Stimulated activated CD4-positive, alpha-beta T cell treated with anti-CD3 and anti-CD28 coated beads, TNF-alpha, amount 100 ng/mL, for 1 hour (primary cell): ENCODE data around the gene IGIP.

ENCODE experiments used
- DNase-seq, 3 donors: peaks; one replicate each; pipeline ENCODE4 v3.0.0-alpha.2; 2020; ENCODE audit warnings: low read depth in 3 of 3, low spot score in 1 of 3

IGIP gene

GRCh38 chr5:140125637-140126036, at the start of gene IGIP:
Gene IGIP, plus strand, starts transcription at chr5:140125937. Its CDS starts 2,540 bp downstream, at chr5:140128477.
- DNase-seq, result no peak

GRCh38 chr5:140076142-140076541, 49.6 kb upstream of the IGIP start:
- DNase-seq, result no peak

GRCh38 chr5:140076788-140077187, 48.9 kb upstream of the IGIP start:
- DNase-seq, result no peak

DNA sequence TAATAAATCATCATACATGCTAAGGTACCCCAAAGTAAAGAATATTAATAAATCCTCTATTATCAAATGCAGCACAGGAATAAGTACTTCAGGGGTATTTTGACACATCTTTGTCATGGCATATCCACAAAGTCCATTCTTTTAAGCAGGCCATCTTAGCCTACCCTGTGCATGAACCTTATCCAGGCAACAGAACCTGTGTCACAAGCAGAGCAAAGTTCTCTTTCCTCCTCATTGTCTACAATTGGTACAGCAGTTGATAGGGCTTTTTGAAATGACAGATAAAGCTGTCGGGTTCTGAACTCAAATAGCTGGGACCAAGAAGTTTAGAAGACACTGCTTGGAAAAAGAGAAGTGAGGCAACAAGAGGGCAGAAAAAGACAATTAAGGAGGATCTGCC, 42.6 kb upstream of the IGIP start:
- DNase-seq, result no peak

DNA sequence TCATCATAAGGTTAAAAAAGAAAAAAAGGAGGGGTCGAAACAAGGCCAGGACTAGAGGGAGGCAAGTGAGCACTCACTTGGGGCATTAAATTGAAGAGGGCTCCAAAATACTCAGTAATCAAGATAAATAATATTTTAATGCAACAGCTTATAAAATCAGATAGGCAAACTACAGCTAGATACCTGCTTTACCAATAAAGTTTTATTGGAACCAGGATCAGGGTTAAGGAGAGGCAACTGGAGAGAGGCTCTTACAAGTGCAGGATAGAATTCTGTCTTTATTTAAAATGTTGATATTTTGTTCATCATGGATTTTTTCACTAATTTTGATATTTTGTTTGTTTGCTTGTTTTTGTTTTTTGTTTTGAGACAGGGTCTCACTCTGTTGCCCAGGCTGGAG, 42.1 kb upstream of the IGIP start:
- DNase-seq, result no peak

DNA sequence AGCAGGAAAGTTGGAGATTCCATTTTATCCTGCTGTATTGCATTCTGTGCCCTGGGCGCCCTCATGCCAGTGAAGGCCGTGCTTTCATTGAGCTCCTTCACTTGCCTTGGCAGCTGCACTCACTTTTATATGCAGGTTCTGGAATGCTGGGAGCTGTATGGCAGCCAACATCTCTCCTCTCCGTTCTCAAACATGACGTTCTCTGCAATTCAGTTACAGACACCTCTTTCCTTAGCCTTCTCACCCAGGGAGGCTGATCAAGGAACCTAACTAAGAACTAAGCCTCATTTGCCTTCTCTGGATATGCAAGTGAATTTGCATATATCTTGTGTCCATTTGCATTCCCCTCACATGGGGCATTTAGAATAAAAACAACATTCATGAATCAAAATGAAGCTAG, 41.2 kb upstream of the IGIP start:
- no peak for DNase-seq

DNA sequence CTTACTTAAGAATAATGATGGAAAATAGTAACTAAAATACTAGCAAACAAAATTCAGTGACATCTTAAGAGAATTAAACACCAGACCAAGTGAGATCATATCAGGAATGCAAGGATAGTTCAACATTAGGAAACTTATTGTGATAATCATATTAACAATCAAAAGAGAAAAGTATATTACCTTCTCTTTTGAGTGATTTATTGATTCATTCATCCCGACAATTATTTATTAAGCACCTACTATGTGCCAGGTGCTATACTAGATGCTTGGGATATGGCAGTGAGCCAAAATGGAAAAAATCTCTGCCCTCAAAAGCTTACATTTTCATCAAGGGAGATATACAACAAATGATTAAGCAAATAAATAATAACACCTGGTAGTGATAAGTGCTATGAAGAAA, 35.5 kb upstream of the IGIP start:
- DNase-seq, result no peak

DNA sequence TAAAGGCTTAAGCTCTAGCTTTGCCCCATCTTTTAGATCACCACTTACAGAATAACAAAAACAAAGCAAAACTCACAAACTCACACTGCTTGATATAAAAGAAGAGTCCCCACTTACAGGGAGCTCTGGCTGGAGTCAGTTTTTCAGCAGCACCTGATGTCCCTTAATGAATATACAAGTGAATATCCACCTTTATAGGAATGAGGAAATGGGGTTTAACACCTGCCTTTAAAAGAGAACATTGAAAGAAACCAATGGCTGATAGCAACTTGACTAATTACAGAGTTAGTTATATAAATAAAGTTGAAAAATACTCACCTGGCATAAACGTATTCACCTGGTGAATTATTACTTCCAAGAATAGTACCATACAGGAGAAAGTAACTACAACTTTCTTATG, 32.6 kb upstream of the IGIP start:
- DNase-seq, result no peak

DNA sequence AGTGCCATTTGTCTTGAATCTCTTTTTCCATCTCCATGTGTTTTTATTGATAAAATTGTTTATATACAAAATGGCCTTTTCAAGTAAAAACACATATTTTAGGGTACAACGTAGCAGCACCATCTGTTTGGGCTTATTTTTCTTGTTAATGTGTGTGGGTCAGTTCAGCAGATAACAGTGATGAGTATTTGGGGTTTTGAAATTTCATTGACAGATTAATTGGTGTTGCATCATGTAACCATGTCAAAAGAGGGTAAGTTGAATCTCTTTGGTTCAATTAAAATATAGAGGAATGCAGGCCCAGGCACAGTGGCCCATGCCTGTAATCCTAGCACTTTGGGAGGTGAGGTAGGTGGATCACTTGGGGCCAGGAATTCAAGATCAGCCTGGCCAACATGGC, 31.9 kb upstream of the IGIP start:
- no peak for DNase-seq

- DNase-seq, result no peak
Measured at GRCh38 chr5:140094889-140095288, 30.8 kb upstream of the IGIP start.

- DNase-seq, result no peak
Measured at GRCh38 chr5:140101179-140101578, 24.6 kb upstream of the IGIP start.

- no peak for DNase-seq
Measured at GRCh38 chr5:140103154-140103553, 22.6 kb upstream of the IGIP start.

DNA sequence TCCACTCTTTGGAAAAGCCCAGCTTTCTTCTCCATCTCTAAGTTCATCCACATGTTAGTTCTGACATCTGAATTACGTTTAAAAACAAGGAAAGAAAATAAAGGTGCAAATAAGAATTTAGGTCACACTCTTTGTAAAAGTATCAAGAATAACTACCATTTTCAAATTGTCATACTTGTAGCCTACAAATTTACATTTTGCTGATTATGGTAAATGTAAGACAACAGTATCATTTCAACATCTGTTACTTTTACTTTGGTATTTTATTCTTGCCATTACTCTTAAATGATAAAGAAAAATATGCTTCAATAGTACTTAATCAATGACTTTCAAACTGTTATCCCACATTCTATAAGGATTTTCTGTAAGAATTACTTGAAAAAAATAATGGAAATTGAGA, 21.6 kb upstream of the IGIP start:
- no peak for DNase-seq

- no peak for DNase-seq
Measured at GRCh38 chr5:140106101-140106500, 19.6 kb upstream of the IGIP start.

GRCh38 chr5:140106805-140107311, 18.9 kb upstream of the IGIP start:
- no peak for DNase-seq

DNA sequence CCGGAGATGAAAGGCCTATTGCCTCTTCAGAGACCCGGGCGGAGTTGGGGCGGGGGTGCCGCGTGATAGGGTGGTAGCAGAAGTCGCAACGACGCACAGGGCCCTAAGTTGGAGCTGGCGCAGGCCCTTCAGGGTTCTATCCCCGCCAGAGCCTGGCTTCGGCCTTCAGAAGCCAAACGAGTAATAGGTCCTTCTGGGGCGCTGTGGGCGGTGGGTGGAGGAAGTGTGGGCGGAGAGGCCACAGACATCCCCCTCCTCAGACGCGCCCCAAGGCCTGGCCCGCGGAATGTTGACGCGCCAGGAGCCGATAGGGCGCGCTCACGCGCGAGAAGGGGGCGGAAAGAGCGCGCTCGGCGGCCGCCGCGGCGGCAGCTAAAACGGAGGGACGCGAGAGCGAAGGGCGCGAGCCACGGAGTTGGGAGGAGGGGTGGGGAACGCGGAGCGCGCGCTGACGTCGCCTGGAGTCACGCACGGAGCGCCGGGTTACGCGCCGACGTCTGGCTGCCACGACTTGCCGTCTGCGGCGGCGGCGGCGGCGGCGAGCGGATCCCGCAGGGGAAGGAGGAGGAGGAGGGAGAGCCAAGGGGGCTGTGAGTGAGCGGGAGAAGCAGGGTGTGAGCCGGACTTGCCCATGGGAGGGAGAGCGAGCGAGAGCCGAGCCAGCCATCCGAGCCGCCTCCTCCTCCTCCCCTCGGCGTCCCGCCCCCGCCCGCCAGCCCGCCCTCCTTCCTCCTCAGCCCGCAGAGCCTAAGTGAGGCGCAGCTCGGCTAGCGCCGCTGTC, 18.2 kb upstream of the IGIP start:
- DNase-seq, result peak; percentile 71 to 86 (median 80)

DNA sequence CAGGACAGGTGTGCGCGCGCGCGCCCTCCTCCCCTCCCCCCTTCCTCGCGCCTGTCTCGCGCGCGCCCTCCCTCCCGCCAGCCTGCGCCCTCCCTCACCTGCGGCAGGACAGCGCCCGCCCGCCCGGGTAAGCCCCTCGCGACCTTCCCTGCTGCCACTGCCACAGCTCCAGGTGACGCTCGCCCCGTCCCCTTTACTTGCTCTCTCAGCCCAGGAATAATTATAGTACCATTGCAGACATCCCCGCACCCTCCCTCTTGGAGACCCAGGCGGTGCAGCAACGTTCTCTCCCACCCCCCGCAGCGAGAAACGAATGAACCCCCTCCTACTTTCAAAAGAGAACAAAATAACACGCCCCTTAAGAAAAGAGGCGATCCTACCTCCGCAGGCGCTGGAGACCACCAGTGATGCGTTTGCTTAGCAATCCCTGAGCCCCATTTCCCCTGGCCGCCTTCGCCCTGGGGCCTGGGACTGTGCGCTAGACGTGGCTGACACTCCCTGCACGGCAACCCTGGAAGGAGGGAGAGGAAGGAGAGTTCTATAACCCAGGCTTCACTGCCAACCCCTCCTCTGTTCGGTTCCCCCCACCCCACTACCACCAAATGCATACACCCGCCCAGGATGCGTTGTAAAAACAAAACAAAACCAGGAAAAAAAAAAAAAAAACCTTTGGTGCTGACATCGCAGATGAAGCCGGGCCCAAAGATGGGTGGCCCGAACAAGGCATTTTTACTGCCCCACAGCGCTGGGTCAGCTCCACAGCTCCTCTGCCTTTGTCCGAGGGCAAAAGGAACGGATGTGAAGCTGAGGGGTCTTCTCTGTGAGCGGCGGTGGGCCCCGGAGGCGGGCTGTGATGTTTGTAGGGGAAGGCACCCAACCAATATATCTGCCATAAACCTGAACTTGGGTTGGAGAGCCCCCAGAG, 17.4 kb upstream of the IGIP start:
- DNase-seq, result peak in 1 of 3 donors; percentile 13

DNA sequence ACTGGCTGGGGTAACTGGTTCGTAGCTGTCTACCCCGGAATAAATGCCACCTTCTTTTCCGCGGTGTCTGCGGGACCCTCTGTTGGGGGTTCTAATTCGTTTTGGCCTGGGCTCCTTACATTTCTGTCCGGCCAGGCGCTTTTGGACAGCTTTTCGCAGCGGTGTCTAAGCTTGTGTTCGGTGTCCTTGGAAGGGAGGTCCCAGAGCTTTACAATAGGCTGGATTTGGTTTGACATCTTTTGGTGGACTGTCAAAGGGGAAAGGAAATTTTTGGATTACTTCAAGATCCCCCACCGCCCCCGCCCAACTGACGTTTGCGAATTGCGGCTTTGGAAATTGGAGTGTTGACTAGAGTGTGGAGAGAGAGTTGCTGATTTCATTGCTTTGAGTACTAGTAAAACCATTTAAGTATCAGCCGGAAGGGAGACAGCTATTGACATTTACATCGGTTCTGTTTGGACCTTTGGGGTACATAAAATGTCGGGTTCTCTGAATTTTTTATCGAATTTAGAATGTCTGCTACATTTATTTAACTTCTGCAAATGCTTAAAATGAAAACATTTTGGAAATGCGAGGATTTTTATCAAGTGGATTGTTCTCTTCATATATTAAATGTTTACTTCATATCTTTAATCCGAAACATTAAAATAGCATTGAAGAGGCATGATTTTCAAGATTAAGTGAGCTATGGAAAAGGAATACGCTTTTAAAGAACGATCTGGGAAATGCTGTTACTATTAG, 16.5 kb upstream of the IGIP start:
- no peak for DNase-seq

DNA sequence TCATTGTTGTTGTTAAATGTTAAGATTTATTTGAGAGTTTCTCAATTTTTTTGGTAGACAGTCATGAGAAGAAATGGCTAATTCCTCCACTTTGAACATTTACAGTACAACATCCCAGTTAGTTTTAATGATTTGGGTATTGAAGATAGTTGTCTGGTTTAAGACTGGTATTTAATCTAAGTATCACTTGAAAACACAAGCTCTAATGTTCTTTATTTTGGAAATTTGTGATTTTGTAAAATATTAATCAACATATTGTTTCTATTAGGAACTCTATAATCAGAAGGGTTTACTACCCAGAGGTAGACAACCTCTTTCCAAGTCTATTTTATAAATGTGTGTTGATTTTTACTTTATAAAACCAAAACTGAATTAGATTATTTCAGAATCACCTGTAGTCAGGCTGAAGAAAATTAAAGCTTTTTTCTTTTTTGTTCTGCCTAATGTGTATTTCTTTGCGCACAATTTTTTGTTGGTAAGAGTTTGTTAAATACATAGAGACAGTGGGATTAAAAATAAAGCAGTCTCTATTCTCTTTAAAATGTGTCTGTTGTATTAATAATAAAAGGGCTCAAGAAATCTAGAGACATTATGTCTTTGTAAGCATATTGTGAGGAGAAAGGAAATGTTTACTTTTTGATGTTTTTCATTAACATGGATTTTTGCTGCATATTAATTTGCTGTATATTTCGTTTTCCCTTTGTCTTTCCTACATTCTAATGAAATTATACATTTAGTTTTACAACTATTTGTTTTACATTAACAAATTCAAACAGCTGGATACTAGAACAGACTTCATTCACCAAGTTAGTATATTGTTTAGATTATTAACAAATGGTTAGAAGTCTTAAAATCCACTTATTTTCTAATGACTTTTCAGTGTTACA, 15.7 kb upstream of the IGIP start:
- DNase-seq, result no peak

GRCh38 chr5:140110646-140110957, 15.1 kb upstream of the IGIP start:
- no peak for DNase-seq
